NCI-H128 (cell line): Measurements from ENCODE around the gene SYPL2.
"Not testable (repeated sequence)": the region's sequence is repeated elsewhere in the genome, so short reads cannot be mapped to it uniquely, and the experiment has no call there.

Source experiments
- DNase-seq: peaks from one replicate; lab custom pipeline; 2025; ENCODE audit not compliant: unreplicated experiment; lab: John Stamatoyannopoulos, UW

The SYPL2 gene

GRCh38 chr1:109466452-109467300, at the start of gene SYPL2:
TSS of gene SYPL2 (plus strand) at chr1:109466546. CDS start at chr1:109466844, 298 bp downstream.
- no peak for DNase-seq

- DNase-seq, result no peak
Measured at GRCh38 chr1:109423498-109423897, 42.8 kb upstream of the SYPL2 start.

- DNase-seq, result no peak
Measured at GRCh38 chr1:109425391-109426280, 40.7 kb upstream of the SYPL2 start.

GRCh38 chr1:109426281-109427170, 39.8 kb upstream of the SYPL2 start, which contains the start of gene PSMA5:
TSS of gene PSMA5 (minus strand) at chr1:109426448. CDS start at chr1:109426330, 118 bp downstream.
- DNase-seq, result peak; percentile 95

- DNase-seq, result no peak
Measured at GRCh38 chr1:109427171-109427467, 39.2 kb upstream of the SYPL2 start.

GRCh38 chr1:109432336-109432735, 34.0 kb upstream of the SYPL2 start:
- DNase-seq, result no peak

- DNase-seq, result no peak
Measured at GRCh38 chr1:109433322-109433721, 33.0 kb upstream of the SYPL2 start.

GRCh38 chr1:109434484-109434883, 31.9 kb upstream of the SYPL2 start:
- no peak for DNase-seq

GRCh38 chr1:109438798-109439297, 27.5 kb upstream of the SYPL2 start:
- DNase-seq, result no peak

GRCh38 chr1:109441069-109441468, 25.3 kb upstream of the SYPL2 start:
- no peak for DNase-seq

GRCh38 chr1:109443476-109443875, 22.9 kb upstream of the SYPL2 start:
- DNase-seq, result no peak

- DNase-seq, result no peak
Measured at GRCh38 chr1:109444346-109444745, 22.0 kb upstream of the SYPL2 start.

- DNase-seq, result not testable (repeated sequence)
Measured at GRCh38 chr1:109445949-109446695, 20.2 kb upstream of the SYPL2 start.

- no peak for DNase-seq
Measured at GRCh38 chr1:109447524-109447923, 18.8 kb upstream of the SYPL2 start.

GRCh38 chr1:109454497-109455133, 11.7 kb upstream of the SYPL2 start:
- no peak for DNase-seq

GRCh38 chr1:109457819-109458218, 8.5 kb upstream of the SYPL2 start:
- DNase-seq, result no peak

- DNase-seq, result no peak
Measured at GRCh38 chr1:109466125-109466451, 258 bp upstream of the SYPL2 start.

GRCh38 chr1:109467301-109467777, 993 bp downstream of the SYPL2 start:
- DNase-seq, result no peak

- no peak for DNase-seq
Measured at GRCh38 chr1:109468061-109468460, 1.7 kb downstream of the SYPL2 start.

- DNase-seq, result no peak
Measured at GRCh38 chr1:109468903-109469302, 2.6 kb downstream of the SYPL2 start.
